ENCODE data around the gene SLC28A1. TPM values are rescaled to one million over a fixed set of nuclear protein-coding genes. Genes with fewer than 3 reads are reported as not detected.
A peak's percentile ranks its signal among the peaks of the same experiment; 100 is the strongest.

The SLC28A1 gene
- total RNA-seq, 1 experiment from 2014 or later: 0.13 TPM

- no peak overlapping the region for H2AFZ ChIP-seq (ENCODE audit: low read length)
- H3K27ac Mint-ChIP-seq: peak overlapping the region in 1 of 3 experiments; percentile 62; a peak in 1 of 7 replicates
Measured at GRCh38 chr15:84903751-84904150, 19.3 kb downstream of the SLC28A1 start.

More at GRCh38 chr15:84903751-84904150, 19.3 kb downstream of the SLC28A1 start:
- H3K36me3 Mint-ChIP-seq (ENCODE audit: insufficient read depth in 1 of 3, low read depth in 3 of 3): peaks cover 0 to 1% (median 0%) of the 10 kb centered on the region in 3 experiments; a peak in 2 of 7 replicates
- H3K9me3 Mint-ChIP-seq: peaks cover 0 to 2% of the 10 kb centered on the region in 2 experiments; a peak in 1 of 5 replicates
- H3K27me3 ChIP-seq (ENCODE audit: insufficient read depth, low read length): no peaks in the 10 kb centered on the region
- H3K79me1 ChIP-seq (ENCODE audit: insufficient read depth, low read depth, low read length, poor library complexity, severe bottlenecking): no peaks in the 10 kb centered on the region
- H4K91ac ChIP-seq (ENCODE audit: insufficient read length, low read depth, low read length): no peak overlapping the region
- no peak overlapping the region for H3T11ph ChIP-seq (ENCODE audit: low read length)
- H3K4me2 ChIP-seq (ENCODE audit: insufficient read depth, insufficient read length, low read length): no peak overlapping the region
- H2BK120ac ChIP-seq (ENCODE audit: low read depth, low read length, poor library complexity, severe bottlenecking): no peak overlapping the region
- H3K4me3 Mint-ChIP-seq: no peak overlapping the region; a peak in 1 of 5 replicates
- H3K56ac ChIP-seq (ENCODE audit: insufficient read length, low read depth, low read length): no peak overlapping the region
- TF ChIP-seq CTCF (conservative IDR thresholded peaks at IDR 0.05): no peak
- H3K79me2 ChIP-seq (ENCODE audit: insufficient read depth, low read length): no peaks in the 10 kb centered on the region
- no peak overlapping the region for H3K27ac ChIP-seq (ENCODE audit: insufficient read length, low read depth, low read length)
- no peak overlapping the region for H2BK12ac ChIP-seq (ENCODE audit: insufficient read length, low read depth, low read length)
- H4K5ac ChIP-seq (ENCODE audit: insufficient read length, low read depth, low read length): no peak overlapping the region
- no peak for DNase-seq
- no peaks in the 10 kb centered on the region for H3K4me1 ChIP-seq (ENCODE audit: insufficient read depth, low read length)
- peaks cover 8% of the 10 kb centered on the region for H3K27me3 Mint-ChIP-seq (ENCODE audit: low read depth)
- no peaks in the 10 kb centered on the region for H4K20me1 ChIP-seq (ENCODE audit: control insufficient read depth, insufficient read depth, insufficient read length)
- H3K14ac ChIP-seq (ENCODE audit: insufficient read depth, low read length): no peak overlapping the region
- H3K23ac ChIP-seq (ENCODE audit: insufficient read length, low read depth, low read length): no peak overlapping the region
- H3K9me3 ChIP-seq (ENCODE audit: control insufficient read depth, low read depth, low read length): no peaks in the 10 kb centered on the region
- no peak overlapping the region for H4K8ac ChIP-seq (replicated peaks; ENCODE audit: insufficient read length, low read depth, low read length)
- no peak overlapping the region for H2BK20ac ChIP-seq (ENCODE audit: low read depth, low read length, poor library complexity, severe bottlenecking)
- no peak overlapping the region for H3K4ac ChIP-seq (ENCODE audit: low read depth, low read length)
- H2BK15ac ChIP-seq (ENCODE audit: low read depth, low read length): no peak overlapping the region
- no peak overlapping the region for H2AK5ac ChIP-seq (ENCODE audit: insufficient read length, low read length)
- no CpG with 5 or more reads among the region's 2 CpGs for WGBS (ENCODE audit: extremely low coverage, insufficient read length, low lambda C conversion rate)
- H3K4me1 Mint-ChIP-seq: peaks cover 3% of the 10 kb centered on the region in 2 experiments
- H2BK5ac ChIP-seq (ENCODE audit: insufficient read length, low read length): no peak overlapping the region
- H3K18ac ChIP-seq (ENCODE audit: insufficient read length, low read depth, low read length): no peak overlapping the region
- no peaks in the 10 kb centered on the region for H3K23me2 ChIP-seq (ENCODE audit: insufficient read length, low read depth, low read length, poor library complexity, severe bottlenecking)
- H3K9ac ChIP-seq (ENCODE audit: extremely low read depth, insufficient read length, low read length): no peak overlapping the region

All from H9 (cell line).